A673 (cell line): ENCODE data around the gene EYA3. TPM values are rescaled to one million over a fixed set of nuclear protein-coding genes. Genes with fewer than 3 reads are reported as not detected.

Source experiments
- BruUV-seq: library from RNA; stranded (reverse); fragments of 400-500 nt; replicated peaks from 2 replicates; lab custom pipeline; 2021; lab: Mats Ljungman, UMichigan
- CTCF ChIA-PET: fragments of 300-600 bp; sonication (Branson Sonifier 250); formaldehyde crosslinking; loops from one replicate; lab custom pipeline; 2022; ENCODE audit warnings: antibody characterized with exemption; lab: Charles Lee
- POLR2A ChIA-PET: fragments of 300-600 bp; sonication (Branson Sonifier 250); formaldehyde crosslinking; loops from one replicate; lab custom pipeline; 2022; ENCODE audit warnings: antibody characterized with exemption; ENCODE audit not compliant: low non-redundant PET; lab: Charles Lee
- DNase-seq: peaks from one replicate; pipeline ENCODE4 v3.0.0-alpha.2; 2015; ENCODE audit warnings: low spot score
- H3K27ac ChIP-seq: fragments of 200-600 bp; sonication (generic); 2 replicates; pipeline ENCODE4 v1.5.1; 2016; ENCODE audit warnings: mixed run types, low read depth, mild to moderate bottlenecking, mixed read lengths, antibody characterized with exemption, low read length; ENCODE audit not compliant: poor library complexity, severe bottlenecking
- H3K27me3 ChIP-seq: fragments of 200-600 bp; sonication (generic); replicated peaks from 2 replicates; pipeline ENCODE4 v1.6.1; 2017; ENCODE audit warnings: mixed run types, low read depth, mild to moderate bottlenecking, mixed read lengths, antibody characterized with exemption, low read length; ENCODE audit not compliant: insufficient read depth, poor library complexity
- H3K36me3 ChIP-seq: fragments of 200-600 bp; sonication (generic); 2 replicates; pipeline ENCODE4 v1.6.1; 2016; ENCODE audit warnings: mixed run types, mild to moderate bottlenecking, mixed read lengths, antibody characterized with exemption, low read length; ENCODE audit not compliant: insufficient read depth, poor library complexity, severe bottlenecking
- H3K4me1 ChIP-seq: fragments of 200-600 bp; sonication (generic); 2 replicates; pipeline ENCODE4 v1.6.1; 2017; ENCODE audit warnings: mixed run types, mild to moderate bottlenecking, mixed read lengths, antibody characterized with exemption, low read length; ENCODE audit not compliant: insufficient read depth, poor library complexity, severe bottlenecking
- H3K4me3 ChIP-seq: fragments of 200-600 bp; sonication (generic); 2 replicates; pipeline ENCODE4 v1.5.1; 2016; ENCODE audit warnings: low read depth, mixed run types, mild to moderate bottlenecking, mixed read lengths, low read length; ENCODE audit not compliant: poor library complexity, severe bottlenecking
- H3K9me3 ChIP-seq: fragments of 200-600 bp; sonication (generic); 2 replicates; pipeline ENCODE4 v1.6.1; 2016; ENCODE audit warnings: mixed run types, low read depth, mild to moderate bottlenecking, mixed read lengths, antibody characterized with exemption, low read length; ENCODE audit not compliant: poor library complexity, severe bottlenecking
- EZH2 ChIP-seq: fragments of 200-600 bp; sonication (generic); IDR thresholded peaks from 2 replicates; pipeline ENCODE4 v1.6.1; 2017; ENCODE audit warnings: borderline replicate concordance, low read depth, mild to moderate bottlenecking, mixed read lengths, antibody characterized with exemption, low read length; ENCODE audit not compliant: poor library complexity, severe bottlenecking
- intact Hi-C: fragments of 100-400 bp; cut with micrococcal nuclease; formaldehyde crosslinking; loops from one replicate; pipeline ENCODE4 v1.10.0; 2022; ENCODE audit not compliant: unreplicated experiment
- total RNA-seq: library from RNA; stranded (reverse); gene quantifications from 2 replicates; pipeline ENCODE4 v1.2.3, GENCODE V29; 2021
- TF ChIP-seq, protein P1 (sequence below): fragments of 300-800, 200-600 bp; sonication (generic); conservative IDR thresholded peaks from 2 replicates; pipeline ENCODE4 v1.5.1; 2017; ENCODE audit warnings: low read depth, mild to moderate bottlenecking, antibody characterized with exemption, low read length, moderate library complexity, mixed read lengths

The EYA3 gene
- total RNA-seq, 1 experiment from 2014 or later, result 33.4 TPM

DNA sequence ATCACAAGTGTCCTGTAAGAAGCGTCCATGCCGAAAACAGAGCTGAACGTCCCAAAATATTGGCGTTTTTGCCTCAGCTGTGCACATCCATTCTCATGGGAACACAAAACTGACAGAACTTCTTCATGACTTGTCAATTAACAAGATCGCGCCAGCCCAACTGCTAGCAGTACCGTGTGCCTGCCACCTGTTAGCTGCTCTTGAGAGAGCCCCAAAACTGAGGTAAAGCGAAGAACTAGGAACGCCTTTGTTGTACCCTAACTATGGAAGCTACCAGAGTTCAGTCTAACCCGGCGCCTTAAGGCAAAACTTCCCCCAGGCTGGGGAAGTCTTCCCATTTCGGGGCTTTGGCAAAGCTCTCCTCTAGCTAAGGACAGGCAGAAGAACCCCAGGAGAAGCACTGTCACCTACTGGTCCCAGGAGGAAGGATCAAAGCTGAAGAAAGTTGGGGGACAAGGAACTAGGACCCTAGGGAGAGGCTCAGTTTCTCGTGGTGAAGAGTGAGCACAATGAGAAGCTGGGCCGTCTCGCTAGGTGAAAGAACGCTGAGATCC, 719 bp downstream of the EYA3 start:
- Histone ChIP-seq H3K9me3 (no peaks in the 10 kb centered on the region), H3K27ac (peak overlapping the region; percentile 81), H3K4me1 (peaks cover 13% of the 10 kb centered on the region), H3K4me3 (peak overlapping the region; percentile 77), H3K27me3 (no peaks in the 10 kb centered on the region), H3K36me3 (no peaks in the 10 kb centered on the region)
- DNase-seq, result peak; percentile 35
- TF ChIP-seq, protein P1, sequence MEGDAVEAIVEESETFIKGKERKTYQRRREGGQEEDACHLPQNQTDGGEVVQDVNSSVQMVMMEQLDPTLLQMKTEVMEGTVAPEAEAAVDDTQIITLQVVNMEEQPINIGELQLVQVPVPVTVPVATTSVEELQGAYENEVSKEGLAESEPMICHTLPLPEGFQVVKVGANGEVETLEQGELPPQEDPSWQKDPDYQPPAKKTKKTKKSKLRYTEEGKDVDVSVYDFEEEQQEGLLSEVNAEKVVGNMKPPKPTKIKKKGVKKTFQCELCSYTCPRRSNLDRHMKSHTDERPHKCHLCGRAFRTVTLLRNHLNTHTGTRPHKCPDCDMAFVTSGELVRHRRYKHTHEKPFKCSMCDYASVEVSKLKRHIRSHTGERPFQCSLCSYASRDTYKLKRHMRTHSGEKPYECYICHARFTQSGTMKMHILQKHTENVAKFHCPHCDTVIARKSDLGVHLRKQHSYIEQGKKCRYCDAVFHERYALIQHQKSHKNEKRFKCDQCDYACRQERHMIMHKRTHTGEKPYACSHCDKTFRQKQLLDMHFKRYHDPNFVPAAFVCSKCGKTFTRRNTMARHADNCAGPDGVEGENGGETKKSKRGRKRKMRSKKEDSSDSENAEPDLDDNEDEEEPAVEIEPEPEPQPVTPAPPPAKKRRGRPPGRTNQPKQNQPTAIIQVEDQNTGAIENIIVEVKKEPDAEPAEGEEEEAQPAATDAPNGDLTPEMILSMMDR, result 0 out of 2 replicates have a peak, but pooled peaks have one; percentile 9
- no peak for TF ChIP-seq EZH2
- CTCF ChIA-PET, result interaction anchor here (0.6 to 1.4 kb wide), 2 partner anchors 27 to 92 kb away, joined by 3 to 7 read pairs; no protein-coding TSS in a partner anchor
- BruUV-seq, result no TSS peak
- POLR2A ChIA-PET, result no interaction called here
- intact Hi-C loops, result no loop called here

DNA sequence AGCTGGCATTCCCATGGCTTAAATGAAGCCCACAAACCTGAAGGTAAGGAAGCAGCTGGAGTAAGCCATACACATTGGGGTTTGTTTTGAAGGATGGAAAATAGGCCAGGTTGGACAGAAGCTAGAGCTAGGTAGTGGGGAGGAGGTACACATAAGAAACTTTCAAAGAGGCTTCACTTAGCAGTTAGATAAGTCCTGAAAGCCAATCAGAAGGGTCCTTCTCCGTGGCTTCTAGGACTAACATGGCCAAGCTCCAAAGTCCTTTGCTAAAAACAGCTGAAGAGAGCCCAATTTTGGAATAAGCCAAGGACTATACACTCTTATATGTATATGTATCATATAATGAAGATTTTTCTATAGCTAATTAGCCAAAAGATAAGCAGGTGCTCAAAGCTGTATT, 1.8 kb downstream of the EYA3 start:
- TF ChIP-seq, protein P1, result no peak
- TF ChIP-seq EZH2, result no peak
- POLR2A ChIA-PET, result no interaction called here
- CTCF ChIA-PET, result no interaction called here

DNA sequence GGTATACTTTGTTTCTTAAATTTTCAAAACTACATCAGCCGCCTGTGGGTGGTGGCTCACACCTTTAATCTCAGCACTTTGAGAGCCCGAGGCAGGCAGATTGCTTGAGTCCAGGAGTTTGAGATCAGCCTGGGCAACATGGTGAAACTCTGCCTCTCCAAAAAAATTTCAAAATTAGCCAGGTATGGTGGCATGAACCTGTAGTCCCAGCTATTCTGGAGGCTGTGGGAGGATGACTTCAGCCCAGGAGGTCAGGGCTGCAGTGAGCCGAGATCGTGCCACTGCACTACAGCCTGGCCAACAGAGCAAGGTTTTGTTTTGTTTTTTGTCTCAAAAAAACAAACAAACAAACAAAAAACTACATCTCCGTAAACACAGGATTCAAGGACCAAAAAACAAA, 3.3 kb downstream of the EYA3 start:
- DNase-seq, result no peak
- intact Hi-C loops, result no loop called here
- Histone ChIP-seq H3K9me3 (no peaks in the 10 kb centered on the region), H3K27me3 (no peaks in the 10 kb centered on the region), H3K4me1 (peaks cover 13% of the 10 kb centered on the region), H3K27ac (no peak overlapping the region), H3K4me3 (no peak overlapping the region), H3K36me3 (peaks cover 2% of the 10 kb centered on the region)
- POLR2A ChIA-PET, result interaction anchor here (0.7 kb wide), 1 partner anchor 53 kb away, joined by 4 read pairs; no protein-coding TSS in a partner anchor
- CTCF ChIA-PET, result no interaction called here
- no peak for TF ChIP-seq EZH2
- TF ChIP-seq, protein P1, result no peak
- BruUV-seq, result no TSS peak

More for the DNA sequence above, 1.8 kb downstream of the EYA3 start:
- H3K4me3 ChIP-seq, result peak overlapping the region; percentile 77
- intact Hi-C loops, result no loop called here
- no peak for DNase-seq
- H3K36me3 ChIP-seq, result no peaks in the 10 kb centered on the region
- no peak overlapping the region for H3K27ac ChIP-seq
- peaks cover 13% of the 10 kb centered on the region for H3K4me1 ChIP-seq
- H3K27me3 ChIP-seq, result no peaks in the 10 kb centered on the region
- no TSS peak for BruUV-seq
- H3K9me3 ChIP-seq, result no peaks in the 10 kb centered on the region
